Activated CD8-positive, alpha-beta T cell treated with anti-CD3 and anti-CD28 coated beads, Interleukin-2, amount 10 ng/mL, durations not matched to agents 7 days and 5 days (primary cell): ENCODE measurements around the gene POTEI. TPM values are rescaled to one million over a fixed set of nuclear protein-coding genes. Genes with fewer than 3 reads are reported as not detected.
"Not testable (repeated sequence)": the region's sequence is repeated elsewhere in the genome, so short reads cannot be mapped to it uniquely, and the experiment has no call there.

Experiments used
- ATAC-seq: fragments of 150-1000 bp; cut with Tn5 transposase; one replicate; pipeline ENCODE4 v1.10.0; 2021; ENCODE audit warnings: moderate library complexity
- CTCF ChIA-PET: fragments of 350-600 bp; sonication (Branson Sonifier 250); formaldehyde crosslinking; loops from one replicate; lab custom pipeline; 2021; ENCODE audit warnings: antibody characterized with exemption; lab: Charles Lee
- POLR2A ChIA-PET: fragments of 350-600 bp; sonication (Branson Sonifier 250); formaldehyde crosslinking; loops from one replicate; lab custom pipeline; 2021; ENCODE audit warnings: antibody characterized with exemption; lab: Charles Lee
- DNase-seq: peaks from one replicate; pipeline ENCODE4 v3.0.0-alpha.2; 2020
- H3K27ac Mint-ChIP-seq: one replicate; pipeline ENCODE4 v1.8.0; 2021; ENCODE audit warnings: mild to moderate bottlenecking, mixed read lengths
- H3K27me3 Mint-ChIP-seq: one replicate; pipeline ENCODE4 v1.8.0; 2021; ENCODE audit warnings: low read depth, mixed read lengths
- H3K36me3 Mint-ChIP-seq: one replicate; pipeline ENCODE4 v1.8.0; 2021; ENCODE audit warnings: low read depth, mixed read lengths
- H3K4me1 Mint-ChIP-seq: one replicate; pipeline ENCODE4 v1.8.0; 2021; ENCODE audit warnings: low read depth, mixed read lengths
- H3K4me3 Mint-ChIP-seq: one replicate; pipeline ENCODE4 v1.8.0; 2021; ENCODE audit warnings: mild to moderate bottlenecking, mixed read lengths
- H3K9me3 Mint-ChIP-seq: one replicate; pipeline ENCODE4 v1.8.0; 2022; ENCODE audit warnings: mixed read lengths; ENCODE audit not compliant: insufficient read depth
- total RNA-seq, 2 experiments: library from RNA; stranded (reverse); gene quantifications; one replicate each; pipeline ENCODE4 v1.2.3, GENCODE V29; 2021

Gene POTEI
- total RNA-seq, 2 experiments from 2014 or later, result not detected

DNA sequence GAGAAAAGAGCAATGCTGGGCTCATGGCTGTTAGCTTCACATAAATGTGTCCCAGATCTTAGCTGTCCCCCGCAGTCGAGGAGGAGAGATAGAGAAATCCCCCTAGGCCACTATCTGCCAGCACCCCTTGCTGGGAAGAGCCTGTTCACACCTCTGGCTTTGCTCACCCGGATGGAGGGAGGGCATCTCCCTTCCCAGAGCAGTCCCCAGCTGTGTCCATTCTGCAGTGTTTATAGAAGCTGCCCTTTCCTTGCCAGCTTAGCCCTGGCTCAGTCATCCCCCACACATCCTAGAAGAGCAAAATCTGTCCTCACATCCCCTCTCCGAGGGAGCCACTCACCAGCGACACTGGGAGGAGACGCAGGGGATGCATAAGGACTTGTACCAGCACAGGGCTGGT lies 20.4 kb upstream of the POTEI start:
- H3K4me1 Mint-ChIP-seq, H3K36me3 Mint-ChIP-seq, H3K9me3 Mint-ChIP-seq, DNase-seq, CTCF ChIA-PET, H3K4me3 Mint-ChIP-seq, H3K27ac Mint-ChIP-seq, ATAC-seq, H3K27me3 Mint-ChIP-seq, POLR2A ChIA-PET: not testable (repeated sequence)

DNA sequence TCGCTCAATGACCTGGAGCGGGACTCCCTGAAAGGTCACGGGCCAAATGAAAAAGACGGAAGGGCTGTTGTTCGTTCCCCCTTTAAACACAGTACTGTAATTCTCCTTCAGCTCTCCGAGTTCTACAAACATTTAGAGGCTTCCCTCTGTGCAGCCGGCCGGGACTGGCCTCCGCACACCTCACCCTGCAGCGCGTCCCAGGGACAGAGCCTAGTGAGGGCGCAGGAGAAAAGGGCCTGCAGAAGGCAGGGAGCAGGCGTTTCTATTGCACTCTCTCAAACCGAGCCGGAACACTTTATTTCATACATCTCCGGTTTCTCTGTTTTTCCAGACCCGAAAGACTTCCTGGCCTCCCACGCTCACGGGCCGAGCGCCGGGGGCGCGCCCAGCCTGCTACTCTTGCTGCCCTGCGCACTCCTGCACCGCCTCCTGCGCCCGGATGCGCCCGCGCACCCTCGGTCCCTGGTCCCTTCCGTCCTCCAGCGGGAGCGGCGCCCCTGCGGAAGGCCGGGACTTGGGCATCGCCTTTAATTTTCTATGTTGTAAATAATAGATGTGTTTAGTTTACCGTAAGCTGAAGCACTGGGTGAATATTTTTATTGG lies 18.3 kb upstream of the POTEI start:
- not testable (repeated sequence) for H3K9me3 Mint-ChIP-seq, H3K4me1 Mint-ChIP-seq

DNA sequence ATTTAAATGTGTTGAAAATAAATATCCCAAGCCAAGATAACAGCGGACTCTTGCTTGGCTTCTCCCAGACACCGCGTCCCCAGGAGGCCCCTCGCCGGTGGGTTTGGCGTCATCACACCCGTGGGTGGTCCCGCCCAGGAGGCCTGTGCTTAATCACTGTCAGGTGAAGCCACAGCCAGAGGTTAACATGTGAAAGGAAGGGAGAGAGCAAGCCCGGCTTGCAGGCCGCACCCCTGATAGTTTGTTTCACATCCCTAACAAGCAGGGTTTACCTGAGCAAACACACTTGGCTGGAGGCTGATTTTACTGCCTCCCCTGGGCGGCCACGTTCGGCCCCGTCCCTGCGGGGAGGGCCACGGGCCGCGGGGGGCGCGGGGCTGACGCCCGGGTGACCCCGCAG lies 13.3 kb upstream of the POTEI start:
- H3K27me3 Mint-ChIP-seq, CTCF ChIA-PET, H3K36me3 Mint-ChIP-seq, H3K27ac Mint-ChIP-seq, POLR2A ChIA-PET, H3K9me3 Mint-ChIP-seq, H3K4me1 Mint-ChIP-seq, H3K4me3 Mint-ChIP-seq, ATAC-seq, DNase-seq: not testable (repeated sequence)

More for the DNA sequence above, 18.3 kb upstream of the POTEI start:
- H3K27ac Mint-ChIP-seq, H3K36me3 Mint-ChIP-seq, ATAC-seq, H3K27me3 Mint-ChIP-seq, H3K4me3 Mint-ChIP-seq, DNase-seq, CTCF ChIA-PET, POLR2A ChIA-PET: not testable (repeated sequence)

DNA sequence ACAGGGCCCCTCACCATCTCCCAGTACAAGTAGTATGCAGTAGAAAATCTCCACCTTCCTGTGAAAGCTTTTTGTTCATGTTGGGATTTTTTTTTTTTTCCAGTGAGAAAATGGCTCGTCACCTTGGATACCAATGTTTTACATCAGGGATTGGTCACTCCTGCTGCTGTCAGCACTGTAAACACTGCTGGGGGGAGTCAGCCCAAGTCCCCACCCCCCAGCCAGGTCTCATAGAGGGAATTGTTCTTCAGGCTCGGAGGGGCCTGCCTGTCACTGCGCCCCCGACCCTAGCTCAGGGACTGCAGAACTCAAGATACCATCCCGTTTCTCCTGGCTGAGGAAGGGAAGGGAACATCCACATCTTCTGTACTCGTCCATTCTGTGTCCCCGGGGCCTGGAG lies 11.9 kb upstream of the POTEI start, which contains the start of gene CFC1B:
CFC1B (plus strand) TSS at position 231 of the 400 bp plus-strand sequence. CDS start 263 bp downstream, outside the sequence.
- ATAC-seq, H3K27me3 Mint-ChIP-seq, DNase-seq, CTCF ChIA-PET, H3K27ac Mint-ChIP-seq, H3K4me1 Mint-ChIP-seq, H3K9me3 Mint-ChIP-seq, H3K4me3 Mint-ChIP-seq, POLR2A ChIA-PET, H3K36me3 Mint-ChIP-seq: not testable (repeated sequence)

DNA sequence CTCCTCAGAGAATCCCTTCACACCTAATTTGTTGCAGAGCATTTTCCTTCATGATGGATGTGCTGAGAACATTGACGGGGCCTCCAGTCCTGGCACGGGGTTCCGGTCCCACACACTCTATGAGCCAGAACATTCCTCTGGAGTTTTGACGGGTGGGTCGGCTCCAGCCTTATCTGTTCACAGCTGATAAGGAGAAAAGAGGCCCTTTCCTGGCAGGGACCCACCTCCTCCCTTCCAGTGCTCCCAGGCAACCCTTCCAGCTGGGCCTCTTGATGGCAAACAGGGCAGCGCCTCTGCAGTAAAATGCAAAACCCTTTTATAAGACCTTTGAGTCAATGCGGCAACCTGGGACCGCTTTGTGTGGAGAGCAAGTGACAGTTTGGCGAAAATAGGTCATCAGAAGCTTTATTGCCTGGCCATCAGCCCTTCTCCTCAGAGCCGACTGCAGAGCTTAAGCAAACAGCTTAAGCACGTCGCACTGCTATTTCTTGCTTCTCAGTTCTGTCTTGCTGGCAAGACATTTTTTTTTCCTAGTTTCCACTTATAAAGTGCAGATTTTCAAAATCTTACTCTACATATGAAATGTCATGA lies 9.5 kb upstream of the POTEI start:
- H3K4me3 Mint-ChIP-seq, H3K9me3 Mint-ChIP-seq, H3K36me3 Mint-ChIP-seq, H3K27me3 Mint-ChIP-seq, POLR2A ChIA-PET, ATAC-seq, CTCF ChIA-PET, DNase-seq, H3K27ac Mint-ChIP-seq, H3K4me1 Mint-ChIP-seq: not testable (repeated sequence)

DNA sequence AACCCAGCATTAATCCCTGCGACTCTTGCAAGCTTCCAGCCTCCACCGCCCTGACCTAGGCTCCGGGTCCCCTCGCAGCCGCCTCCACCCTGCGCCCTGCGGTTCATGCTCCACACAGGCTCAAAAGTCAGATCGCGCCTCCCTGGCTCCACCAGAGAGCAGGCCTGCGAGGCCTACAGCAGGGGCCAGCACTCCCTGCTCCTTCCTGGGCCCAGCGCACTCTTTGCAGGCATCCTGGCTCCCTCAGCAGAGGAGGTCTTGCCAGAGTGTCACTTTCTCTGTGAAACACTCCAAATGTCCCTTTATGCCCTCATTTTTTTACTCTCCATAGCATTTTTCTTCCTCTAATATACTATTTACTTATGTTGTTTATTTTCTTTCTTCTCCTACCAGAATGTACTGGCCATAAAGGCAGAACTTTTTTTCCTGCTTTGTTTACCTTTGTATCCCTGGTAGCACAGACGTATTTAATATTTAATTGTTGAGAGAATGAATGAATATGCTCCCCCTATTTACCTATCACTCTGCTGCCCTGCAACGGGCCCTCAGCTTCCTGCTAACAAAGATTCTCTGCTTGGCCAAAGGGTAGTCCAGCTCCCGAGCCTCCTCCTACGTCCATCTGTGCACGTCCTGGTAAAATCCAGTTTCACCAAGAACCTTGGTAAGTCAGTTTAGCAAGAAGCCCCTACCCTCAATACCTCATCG lies 2.8 kb upstream of the POTEI start:
- H3K4me3 Mint-ChIP-seq, H3K4me1 Mint-ChIP-seq, ATAC-seq, POLR2A ChIA-PET, H3K27ac Mint-ChIP-seq, DNase-seq, CTCF ChIA-PET, H3K27me3 Mint-ChIP-seq, H3K36me3 Mint-ChIP-seq, H3K9me3 Mint-ChIP-seq: not testable (repeated sequence)

DNA sequence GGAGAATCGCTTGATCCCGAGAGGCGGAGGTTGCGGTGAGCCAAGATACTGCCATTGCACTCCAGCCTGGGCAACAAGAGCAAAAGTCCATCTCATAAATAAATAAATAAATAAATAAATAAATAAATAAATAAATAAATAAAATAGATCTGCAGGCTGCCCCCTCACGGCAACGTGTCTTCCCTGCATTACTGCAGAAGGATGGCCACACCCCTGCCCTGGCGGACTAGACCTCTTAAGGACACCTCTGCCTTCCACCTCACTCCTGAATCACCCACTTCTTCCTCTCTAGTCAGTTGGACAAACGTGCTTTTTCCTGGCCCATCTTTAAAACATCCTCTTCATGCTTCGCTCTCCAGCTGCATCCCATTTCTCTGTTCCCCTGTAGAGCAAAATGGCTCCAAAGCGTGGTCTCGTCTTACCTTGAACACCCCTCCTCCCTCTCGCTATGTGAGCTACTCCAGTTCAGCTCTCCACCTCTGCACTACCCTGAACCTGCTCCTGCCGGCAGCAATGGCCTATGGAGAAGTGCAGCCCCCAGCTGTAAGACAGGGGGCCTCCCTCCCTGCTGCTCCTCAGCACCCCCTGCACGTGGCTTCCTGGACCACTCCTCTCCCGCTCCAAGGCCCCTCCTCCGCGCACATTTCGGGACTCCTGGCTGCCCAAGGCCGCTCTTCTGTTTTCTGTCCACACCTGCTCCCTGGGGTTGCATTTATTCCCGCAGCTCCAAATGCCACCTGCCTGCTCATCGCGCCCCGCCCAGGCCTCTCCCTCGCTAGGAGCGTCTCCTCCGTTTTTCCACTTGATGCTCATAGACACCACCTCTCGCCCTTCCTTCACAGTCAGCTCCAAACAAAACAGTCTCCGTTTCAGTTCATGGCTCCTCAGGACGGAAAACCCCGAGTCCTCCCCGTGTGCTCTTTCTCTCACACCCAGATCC lies 1.9 kb upstream of the POTEI start:
- H3K9me3 Mint-ChIP-seq, H3K27ac Mint-ChIP-seq, H3K4me1 Mint-ChIP-seq, DNase-seq, H3K4me3 Mint-ChIP-seq, ATAC-seq, H3K27me3 Mint-ChIP-seq, H3K36me3 Mint-ChIP-seq, CTCF ChIA-PET, POLR2A ChIA-PET: not testable (repeated sequence)

DNA sequence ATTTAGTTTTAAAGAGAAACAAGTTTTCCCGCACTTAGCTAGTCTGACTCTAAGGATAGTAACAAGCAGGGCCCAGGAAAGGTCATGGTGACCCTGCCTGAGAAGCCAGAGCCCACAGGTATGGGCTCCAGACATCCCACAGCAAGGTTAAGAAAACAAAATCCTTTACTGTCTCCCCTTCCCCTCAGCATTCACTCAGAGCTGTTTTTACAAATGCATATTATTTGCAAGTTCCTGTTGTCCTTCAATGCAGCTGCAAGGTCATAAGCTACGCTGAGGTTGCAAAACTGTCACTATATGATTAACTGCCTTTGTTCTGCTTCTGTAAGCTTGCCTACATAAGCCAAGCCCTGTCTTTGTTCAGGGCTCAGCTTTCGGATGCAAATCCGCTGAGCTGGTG lies 18.1 kb downstream of the POTEI start:
- POLR2A ChIA-PET, H3K9me3 Mint-ChIP-seq, H3K27me3 Mint-ChIP-seq, H3K4me1 Mint-ChIP-seq, ATAC-seq, H3K4me3 Mint-ChIP-seq, H3K36me3 Mint-ChIP-seq, DNase-seq, H3K27ac Mint-ChIP-seq, CTCF ChIA-PET: not testable (repeated sequence)

DNA sequence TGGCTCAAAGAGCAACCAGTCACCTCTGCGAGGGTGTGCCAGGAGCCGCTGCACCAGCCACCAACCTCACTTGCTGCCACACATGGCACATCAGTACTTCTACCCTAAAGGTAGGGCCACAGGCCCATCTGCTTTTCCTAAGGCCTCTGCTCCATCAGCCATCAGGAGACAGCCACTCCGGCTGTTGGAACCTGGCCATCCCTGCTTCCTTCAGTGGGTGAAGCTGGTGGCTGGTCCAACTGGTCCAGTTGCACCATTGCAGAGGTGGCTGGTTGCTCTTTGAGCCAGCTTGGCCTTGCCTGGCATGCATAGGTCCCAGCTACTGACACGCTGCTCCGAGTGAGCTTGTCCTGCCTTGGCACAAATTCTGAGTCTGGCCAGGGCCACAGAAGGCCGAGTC lies 53.7 kb downstream of the POTEI start:
- H3K36me3 Mint-ChIP-seq, H3K27me3 Mint-ChIP-seq, H3K9me3 Mint-ChIP-seq, H3K27ac Mint-ChIP-seq, ATAC-seq, H3K4me1 Mint-ChIP-seq, H3K4me3 Mint-ChIP-seq, CTCF ChIA-PET, DNase-seq, POLR2A ChIA-PET: not testable (repeated sequence)

DNA sequence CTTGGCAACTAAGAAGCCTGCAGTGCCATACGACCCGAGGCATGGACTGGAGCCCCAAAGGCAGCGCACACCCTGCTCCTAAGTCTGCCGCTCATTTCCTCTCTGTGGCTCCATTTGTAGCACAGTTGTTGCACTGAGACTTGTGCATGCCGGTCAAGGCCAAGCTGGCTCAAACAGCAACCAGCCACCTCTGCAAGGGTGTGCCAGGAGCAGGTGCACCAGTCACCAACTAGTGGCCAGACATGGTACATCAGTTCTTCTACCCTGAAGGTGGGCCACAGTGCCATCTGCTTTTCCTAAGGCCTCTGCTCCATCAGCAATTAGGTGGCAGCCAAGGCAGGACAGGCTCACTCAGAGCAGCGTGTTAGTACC lies 54.4 kb downstream of the POTEI start:
- H3K9me3 Mint-ChIP-seq, DNase-seq, H3K4me3 Mint-ChIP-seq, H3K4me1 Mint-ChIP-seq, H3K27ac Mint-ChIP-seq, ATAC-seq, POLR2A ChIA-PET, H3K36me3 Mint-ChIP-seq, H3K27me3 Mint-ChIP-seq, CTCF ChIA-PET: not testable (repeated sequence)

DNA sequence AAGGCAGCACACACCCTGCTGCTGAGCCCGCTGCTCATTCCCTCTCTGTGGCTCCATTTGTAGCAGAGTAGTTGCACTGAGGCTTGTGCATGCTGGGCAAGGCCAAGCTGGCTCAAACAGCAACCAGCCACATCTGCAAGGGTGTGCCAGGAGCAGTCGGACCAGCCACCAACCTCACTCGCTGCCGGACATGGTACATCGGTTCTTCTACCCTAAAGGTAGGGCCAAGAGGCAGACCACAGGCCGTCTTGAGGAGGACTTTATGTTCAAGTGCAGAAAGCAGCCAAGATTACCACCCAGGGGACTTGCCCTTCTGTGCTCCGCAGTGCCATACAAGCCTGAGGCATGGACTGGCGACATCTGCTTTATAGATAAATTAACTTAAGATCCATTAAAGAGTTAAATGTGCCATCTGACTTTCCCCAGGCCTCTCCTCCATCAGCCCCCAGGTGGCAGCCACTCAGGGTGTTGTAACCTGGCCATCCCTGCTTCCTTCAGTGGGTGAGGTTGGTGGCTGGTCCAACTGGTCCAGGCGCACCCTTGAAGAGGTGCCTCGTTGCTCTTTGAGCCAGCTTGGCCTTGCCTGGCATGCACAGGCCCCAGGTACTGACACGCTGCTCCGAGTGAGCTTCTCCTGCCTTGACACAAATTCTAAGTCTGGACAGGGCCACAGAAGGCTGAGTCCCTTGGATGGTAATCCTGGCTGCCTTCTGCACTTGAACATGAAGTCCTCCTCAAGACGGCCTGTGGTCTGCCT lies 55.0 kb downstream of the POTEI start:
- CTCF ChIA-PET, H3K27me3 Mint-ChIP-seq, POLR2A ChIA-PET, H3K4me1 Mint-ChIP-seq, DNase-seq, H3K4me3 Mint-ChIP-seq, H3K9me3 Mint-ChIP-seq, H3K27ac Mint-ChIP-seq, H3K36me3 Mint-ChIP-seq, ATAC-seq: not testable (repeated sequence)
